Osteocyte (in vitro differentiated cells): ENCODE results near the gene PHF21A. TPM values are rescaled to one million over a fixed set of nuclear protein-coding genes. Genes with fewer than 3 reads are reported as not detected.

Source experiments
- DNase-seq: peaks from one replicate; pipeline ENCODE4 v3.0.0; 2021; ENCODE audit warnings: mixed read lengths; ENCODE audit not compliant: unreplicated experiment; ENCODE audit errors: extremely low spot score
- H3K27ac Mint-ChIP-seq: one replicate; pipeline ENCODE4 v1.8.0; 2021; ENCODE audit warnings: mild to moderate bottlenecking, mixed read lengths; ENCODE audit not compliant: unreplicated experiment
- H3K27me3 Mint-ChIP-seq: one replicate; pipeline ENCODE4 v1.8.0; 2021; ENCODE audit warnings: mixed read lengths; ENCODE audit not compliant: unreplicated experiment
- H3K36me3 Mint-ChIP-seq: one replicate; pipeline ENCODE4 v1.8.0; 2021; ENCODE audit warnings: mixed read lengths; ENCODE audit not compliant: unreplicated experiment
- H3K4me1 Mint-ChIP-seq: one replicate; pipeline ENCODE4 v1.8.0; 2021; ENCODE audit warnings: mixed read lengths; ENCODE audit not compliant: unreplicated experiment
- H3K4me3 Mint-ChIP-seq: one replicate; pipeline ENCODE4 v1.8.0; 2021; ENCODE audit warnings: mild to moderate bottlenecking, moderate library complexity, mixed read lengths; ENCODE audit not compliant: unreplicated experiment
- H3K9me3 Mint-ChIP-seq: one replicate; pipeline ENCODE4 v1.8.0; 2021; ENCODE audit warnings: mixed read lengths; ENCODE audit not compliant: unreplicated experiment
- CTCF ChIP-seq: fragments of 200-600 bp; sonication (generic); IDR thresholded peaks from 2 replicates; pipeline ENCODE4 v1.5.0; 2021; ENCODE audit warnings: antibody characterized with exemption, mild to moderate bottlenecking, moderate library complexity
- total RNA-seq: library from RNA; stranded (reverse); gene quantifications from 2 replicates; pipeline ENCODE4 v1.2.1, GENCODE V29; 2021

PHF21A gene
- total RNA-seq, 1 donor from 2014 or later, result 40.8 TPM

GRCh38 chr11:45884596-45885185 is 236.6 kb downstream of the PHF21A start:
- DNase-seq, result no peak
- H3K27me3 Mint-ChIP-seq, result peaks cover 5% of the 10 kb centered on the region

More at GRCh38 chr11:45884596-45885185, 236.6 kb downstream of the PHF21A start:
- Mint-ChIP-seq H3K4me3 (peak overlapping the region; percentile 71), H3K9me3 (no peaks in the 10 kb centered on the region), H3K36me3 (peaks cover 13% of the 10 kb centered on the region), H3K27ac (no peak overlapping the region), H3K4me1 (peaks cover 3% of the 10 kb centered on the region)
- no peak for TF ChIP-seq CTCF

Other genes starting within 250 kb of the PHF21A start
- 9.8 and 10.1 TPM in 2 replicates for gene MAPK8IP1, start 235.8 kb downstream of the PHF21A start, total RNA-seq
- gene FREY1, start 214.2 kb downstream of the PHF21A start, total RNA-seq, result 0.81 and 1.5 TPM in 2 replicates
- gene PEX16, start 203.6 kb downstream of the PHF21A start, total RNA-seq, result 24.5 and 24.8 TPM in 2 replicates
- gene LARGE2, start 198.8 kb downstream of the PHF21A start, total RNA-seq, result not detected in 2 replicates
- 77.0 and 78.6 TPM in 2 replicates for gene CREB3L1, start 156.2 kb upstream of the PHF21A start, total RNA-seq
- gene DGKZ, start 226.0 kb upstream of the PHF21A start, total RNA-seq, result 48.6 and 49.9 TPM in 2 replicates